NB4 (cell line): ENCODE data around the gene ETNPPL.
A peak's percentile ranks its signal among the peaks of the same experiment; 100 is the strongest.

Experiments
- DNase-seq: peaks from one replicate; pipeline ENCODE4 v3.0.0; 2010; ENCODE audit warnings: low read depth
- H3K4me3 ChIP-seq: one replicate; pipeline ENCODE4 v1.5.1; 2011; ENCODE audit warnings: mild to moderate bottlenecking, low read depth, low read length, moderate library complexity
- MYC ChIP-seq: IDR thresholded peaks from 2 replicates; pipeline ENCODE4 v1.6.1; 2011; ENCODE audit warnings: low read depth, low read length
- POLR2A ChIP-seq: IDR thresholded peaks from 2 replicates; pipeline ENCODE4 v1.6.1; 2011; ENCODE audit warnings: mild to moderate bottlenecking; ENCODE audit not compliant: insufficient read length; ENCODE audit errors: extremely low read depth
- TF ChIP-seq, protein P1 (sequence below): IDR thresholded peaks from one replicate; pipeline ENCODE4 v1.5.1; 2012; ENCODE audit warnings: low read depth, low read length
- TF ChIP-seq, protein P2 (sequence below): IDR thresholded peaks from 2 replicates; pipeline ENCODE4 v1.6.1; 2011; ENCODE audit warnings: low read depth, low read length

ETNPPL gene

DNA sequence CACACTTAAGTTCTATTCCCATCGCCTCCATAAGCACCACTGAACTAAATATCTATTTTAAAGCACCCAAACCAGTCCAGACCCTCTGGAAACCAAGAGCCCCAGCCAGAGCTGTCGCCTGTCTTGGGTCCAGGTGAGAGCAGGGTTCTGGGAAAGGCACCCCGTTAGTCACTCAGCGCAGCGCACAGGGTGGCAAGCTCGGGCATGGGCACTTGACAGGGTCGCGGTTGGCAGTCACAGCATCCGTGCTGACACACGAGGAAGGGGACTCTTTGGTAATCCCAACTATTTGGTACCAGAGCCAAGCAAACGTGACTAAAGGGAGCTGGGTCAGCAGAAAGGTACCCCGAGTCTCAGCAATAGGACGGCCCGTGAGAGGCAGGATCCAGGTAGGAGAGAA is 24.3 kb upstream of the ETNPPL start:
- no peak overlapping the region for H3K4me3 ChIP-seq
- DNase-seq = no peak
- TF ChIP-seq, protein P1, sequence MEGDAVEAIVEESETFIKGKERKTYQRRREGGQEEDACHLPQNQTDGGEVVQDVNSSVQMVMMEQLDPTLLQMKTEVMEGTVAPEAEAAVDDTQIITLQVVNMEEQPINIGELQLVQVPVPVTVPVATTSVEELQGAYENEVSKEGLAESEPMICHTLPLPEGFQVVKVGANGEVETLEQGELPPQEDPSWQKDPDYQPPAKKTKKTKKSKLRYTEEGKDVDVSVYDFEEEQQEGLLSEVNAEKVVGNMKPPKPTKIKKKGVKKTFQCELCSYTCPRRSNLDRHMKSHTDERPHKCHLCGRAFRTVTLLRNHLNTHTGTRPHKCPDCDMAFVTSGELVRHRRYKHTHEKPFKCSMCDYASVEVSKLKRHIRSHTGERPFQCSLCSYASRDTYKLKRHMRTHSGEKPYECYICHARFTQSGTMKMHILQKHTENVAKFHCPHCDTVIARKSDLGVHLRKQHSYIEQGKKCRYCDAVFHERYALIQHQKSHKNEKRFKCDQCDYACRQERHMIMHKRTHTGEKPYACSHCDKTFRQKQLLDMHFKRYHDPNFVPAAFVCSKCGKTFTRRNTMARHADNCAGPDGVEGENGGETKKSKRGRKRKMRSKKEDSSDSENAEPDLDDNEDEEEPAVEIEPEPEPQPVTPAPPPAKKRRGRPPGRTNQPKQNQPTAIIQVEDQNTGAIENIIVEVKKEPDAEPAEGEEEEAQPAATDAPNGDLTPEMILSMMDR = no peak
- TF ChIP-seq, protein P2, sequence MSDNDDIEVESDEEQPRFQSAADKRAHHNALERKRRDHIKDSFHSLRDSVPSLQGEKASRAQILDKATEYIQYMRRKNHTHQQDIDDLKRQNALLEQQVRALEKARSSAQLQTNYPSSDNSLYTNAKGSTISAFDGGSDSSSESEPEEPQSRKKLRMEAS = no peak
- TF ChIP-seq MYC (no peak), POLR2A (no peak)

DNA sequence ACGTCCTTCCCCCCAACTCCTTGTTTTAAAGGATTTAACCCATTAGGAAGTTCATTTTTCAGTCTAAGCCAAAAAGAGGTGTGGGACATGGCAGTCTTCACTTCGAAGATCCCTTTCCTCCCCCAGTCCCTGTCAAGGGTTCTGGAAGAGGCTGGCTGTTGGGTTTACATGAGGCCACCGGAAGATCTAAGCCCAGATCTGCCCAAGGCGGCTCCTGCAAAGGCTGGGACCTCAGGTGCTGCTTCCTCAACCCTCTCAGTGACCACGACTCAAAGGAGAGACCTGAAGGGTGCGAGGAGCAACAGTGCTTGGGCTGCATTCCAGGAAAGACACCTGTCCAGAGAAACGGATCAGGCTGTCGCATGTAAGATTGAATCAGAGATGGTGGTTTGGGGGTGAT is 23.5 kb upstream of the ETNPPL start:
- no peak for TF ChIP-seq MYC
- TF ChIP-seq POLR2A = no peak
- TF ChIP-seq, protein P2 = no peak
- TF ChIP-seq, protein P1 = no peak
- DNase-seq = no peak
- no peak overlapping the region for H3K4me3 ChIP-seq

DNA sequence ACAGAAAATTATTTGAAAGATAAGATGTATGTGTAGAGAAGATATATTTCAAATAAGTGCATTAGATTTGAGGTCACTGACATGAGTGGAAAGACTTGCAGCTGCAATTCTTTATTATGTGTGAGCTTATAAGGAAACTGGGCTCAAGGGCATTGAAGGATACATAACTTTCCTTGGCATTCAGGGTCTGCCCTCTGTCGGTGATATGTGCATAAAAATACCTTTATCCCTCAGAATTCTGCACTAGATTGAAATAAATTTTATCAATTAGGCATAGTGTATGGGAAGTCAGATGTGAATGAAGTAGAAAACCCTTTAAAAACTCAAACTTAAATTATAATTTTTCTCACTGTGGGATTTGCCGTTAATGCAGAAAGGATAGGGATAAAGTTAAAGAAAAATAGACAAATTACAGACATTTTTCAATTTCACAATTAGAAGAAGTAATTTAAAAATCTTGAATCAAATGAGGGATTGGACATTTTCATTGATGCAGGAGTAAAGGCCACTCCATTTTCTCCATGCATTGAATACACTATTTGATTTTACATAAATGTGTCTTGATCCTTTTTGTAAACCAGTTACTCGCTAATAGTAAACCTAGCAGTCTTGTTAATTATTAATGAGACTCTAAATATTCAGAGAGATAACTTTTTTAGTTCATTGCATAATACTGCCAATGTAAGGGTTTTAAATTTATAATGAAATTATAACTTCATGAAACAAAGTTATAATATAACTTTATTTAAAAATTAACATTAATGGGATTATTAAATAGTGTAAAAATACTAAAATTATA is 21.0 kb upstream of the ETNPPL start:
- H3K4me3 ChIP-seq = no peak overlapping the region
- TF ChIP-seq MYC = no peak
- TF ChIP-seq, protein P2 = no peak
- TF ChIP-seq POLR2A = no peak
- TF ChIP-seq, protein P1 = peak; percentile 24
- peak; percentile 25 for DNase-seq

DNA sequence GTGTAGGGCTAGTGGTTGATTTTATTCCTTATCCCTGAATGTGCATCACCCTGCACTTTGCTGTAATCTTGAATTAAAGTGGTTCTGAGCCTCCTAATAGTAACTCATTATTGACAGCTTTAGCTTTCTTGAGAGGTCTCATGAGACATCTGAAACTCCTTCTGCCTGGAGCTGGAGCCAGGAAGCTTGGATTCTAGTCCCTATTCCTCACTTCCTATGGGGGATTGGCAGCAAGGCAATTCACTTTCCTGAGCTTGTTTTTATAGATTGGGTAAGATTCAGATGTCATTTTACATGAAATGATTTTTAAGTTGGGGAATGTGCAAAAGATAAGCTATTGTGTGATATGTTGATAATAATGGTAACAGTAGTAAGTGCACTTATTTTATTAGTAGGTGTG is 17.1 kb upstream of the ETNPPL start:
- H3K4me3 ChIP-seq = no peak overlapping the region
- TF ChIP-seq, protein P2 = no peak
- TF ChIP-seq MYC (no peak), POLR2A (no peak)
- DNase-seq = no peak

DNA sequence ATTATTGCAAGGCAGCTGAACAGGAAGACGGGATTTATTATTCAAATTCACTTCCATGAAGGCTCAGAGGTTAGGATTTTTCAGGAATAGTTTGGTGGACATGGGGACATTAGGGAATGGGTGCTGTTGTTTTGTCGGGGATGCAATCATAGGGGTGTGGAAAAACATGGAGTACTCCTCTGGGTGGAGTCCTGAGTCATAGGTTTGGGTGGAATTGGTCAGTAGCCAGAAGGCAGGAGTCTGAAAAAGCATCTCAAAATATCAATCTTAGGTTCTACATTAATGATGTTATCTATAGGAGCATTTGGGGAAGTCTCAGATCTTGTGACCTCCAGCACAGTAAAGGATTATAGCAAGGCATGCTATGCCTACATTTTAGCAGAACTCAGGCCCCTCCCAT is 14.5 kb upstream of the ETNPPL start:
- H3K4me3 ChIP-seq = no peak overlapping the region
- no peak for DNase-seq
- TF ChIP-seq POLR2A = no peak
- TF ChIP-seq, protein P2 = no peak

DNA sequence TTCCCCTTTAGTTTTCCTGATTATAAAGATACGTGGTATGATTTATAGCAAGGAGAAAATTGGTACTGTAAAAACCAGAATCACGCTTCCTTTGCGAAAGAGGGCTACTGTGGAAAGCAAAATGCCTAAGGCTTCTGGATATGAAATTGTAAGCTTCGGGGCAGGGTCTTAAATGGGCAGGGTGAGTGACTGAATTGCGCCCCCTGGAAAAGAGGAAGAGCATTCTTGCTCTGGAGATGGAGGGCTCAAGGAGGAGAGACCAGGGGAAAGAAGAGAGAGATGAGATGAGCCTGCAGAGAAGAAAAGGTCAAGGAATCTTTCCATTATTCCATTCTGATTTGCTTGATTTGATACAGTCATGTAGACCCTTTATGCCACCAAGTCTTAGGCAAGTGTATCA is 13.1 kb upstream of the ETNPPL start:
- H3K4me3 ChIP-seq = no peak overlapping the region
- no peak for DNase-seq
- no peak for TF ChIP-seq MYC
- TF ChIP-seq, protein P2 = no peak
- no peak for TF ChIP-seq POLR2A
- TF ChIP-seq, protein P1 = no peak
